ENCODE results near the gene PRODH.
"Not testable (repeated sequence)": the region's sequence is repeated elsewhere in the genome, so short reads cannot be mapped to it uniquely, and the experiment has no call there.

- not testable (repeated sequence) for TF ChIP-seq EGR1 (IDR thresholded peaks at IDR 0.05); EP300 (IDR thresholded peaks at IDR 0.05; ENCODE audit: borderline replicate concordance); NFIC (IDR thresholded peaks at IDR 0.05); CEBPB (IDR thresholded peaks at IDR 0.05)
- TF ChIP-seq, protein P1, sequence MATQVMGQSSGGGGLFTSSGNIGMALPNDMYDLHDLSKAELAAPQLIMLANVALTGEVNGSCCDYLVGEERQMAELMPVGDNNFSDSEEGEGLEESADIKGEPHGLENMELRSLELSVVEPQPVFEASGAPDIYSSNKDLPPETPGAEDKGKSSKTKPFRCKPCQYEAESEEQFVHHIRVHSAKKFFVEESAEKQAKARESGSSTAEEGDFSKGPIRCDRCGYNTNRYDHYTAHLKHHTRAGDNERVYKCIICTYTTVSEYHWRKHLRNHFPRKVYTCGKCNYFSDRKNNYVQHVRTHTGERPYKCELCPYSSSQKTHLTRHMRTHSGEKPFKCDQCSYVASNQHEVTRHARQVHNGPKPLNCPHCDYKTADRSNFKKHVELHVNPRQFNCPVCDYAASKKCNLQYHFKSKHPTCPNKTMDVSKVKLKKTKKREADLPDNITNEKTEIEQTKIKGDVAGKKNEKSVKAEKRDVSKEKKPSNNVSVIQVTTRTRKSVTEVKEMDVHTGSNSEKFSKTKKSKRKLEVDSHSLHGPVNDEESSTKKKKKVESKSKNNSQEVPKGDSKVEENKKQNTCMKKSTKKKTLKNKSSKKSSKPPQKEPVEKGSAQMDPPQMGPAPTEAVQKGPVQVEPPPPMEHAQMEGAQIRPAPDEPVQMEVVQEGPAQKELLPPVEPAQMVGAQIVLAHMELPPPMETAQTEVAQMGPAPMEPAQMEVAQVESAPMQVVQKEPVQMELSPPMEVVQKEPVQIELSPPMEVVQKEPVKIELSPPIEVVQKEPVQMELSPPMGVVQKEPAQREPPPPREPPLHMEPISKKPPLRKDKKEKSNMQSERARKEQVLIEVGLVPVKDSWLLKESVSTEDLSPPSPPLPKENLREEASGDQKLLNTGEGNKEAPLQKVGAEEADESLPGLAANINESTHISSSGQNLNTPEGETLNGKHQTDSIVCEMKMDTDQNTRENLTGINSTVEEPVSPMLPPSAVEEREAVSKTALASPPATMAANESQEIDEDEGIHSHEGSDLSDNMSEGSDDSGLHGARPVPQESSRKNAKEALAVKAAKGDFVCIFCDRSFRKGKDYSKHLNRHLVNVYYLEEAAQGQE (IDR thresholded peaks at IDR 0.05; ENCODE audit: low read depth), result not testable (repeated sequence)
Observed at GRCh38 chr22:18954303-18954989, 18.4 kb upstream of the PRODH start.
